Measurements from ENCODE around the gene PTGIS.

The PTGIS gene

GRCh38 chr20:49459684-49460083 lies 108.3 kb downstream of the PTGIS start:
- Histone ChIP-seq H3K4me2 (ENCODE audit: low read length) (no peak overlapping the region), H3K4me3 (ENCODE audit: low read depth, low read length) (no peak overlapping the region), H3K79me2 (no peaks in the 10 kb centered on the region), H2AFZ (no peak overlapping the region), H3K9me3 (ENCODE audit: control insufficient read depth, low read length) (no peaks in the 10 kb centered on the region), H3K4me1 (no peaks in the 10 kb centered on the region), H3K27me3 (ENCODE audit: control insufficient read depth, insufficient read depth, low read length) (no peaks in the 10 kb centered on the region), H3K9ac (no peak overlapping the region), H3K27ac (no peak overlapping the region), H3K36me3 (ENCODE audit: control insufficient read depth, insufficient read depth, low read length) (no peaks in the 10 kb centered on the region)
- TF ChIP-seq, protein P1, sequence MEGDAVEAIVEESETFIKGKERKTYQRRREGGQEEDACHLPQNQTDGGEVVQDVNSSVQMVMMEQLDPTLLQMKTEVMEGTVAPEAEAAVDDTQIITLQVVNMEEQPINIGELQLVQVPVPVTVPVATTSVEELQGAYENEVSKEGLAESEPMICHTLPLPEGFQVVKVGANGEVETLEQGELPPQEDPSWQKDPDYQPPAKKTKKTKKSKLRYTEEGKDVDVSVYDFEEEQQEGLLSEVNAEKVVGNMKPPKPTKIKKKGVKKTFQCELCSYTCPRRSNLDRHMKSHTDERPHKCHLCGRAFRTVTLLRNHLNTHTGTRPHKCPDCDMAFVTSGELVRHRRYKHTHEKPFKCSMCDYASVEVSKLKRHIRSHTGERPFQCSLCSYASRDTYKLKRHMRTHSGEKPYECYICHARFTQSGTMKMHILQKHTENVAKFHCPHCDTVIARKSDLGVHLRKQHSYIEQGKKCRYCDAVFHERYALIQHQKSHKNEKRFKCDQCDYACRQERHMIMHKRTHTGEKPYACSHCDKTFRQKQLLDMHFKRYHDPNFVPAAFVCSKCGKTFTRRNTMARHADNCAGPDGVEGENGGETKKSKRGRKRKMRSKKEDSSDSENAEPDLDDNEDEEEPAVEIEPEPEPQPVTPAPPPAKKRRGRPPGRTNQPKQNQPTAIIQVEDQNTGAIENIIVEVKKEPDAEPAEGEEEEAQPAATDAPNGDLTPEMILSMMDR (IDR thresholded peaks at IDR 0.05), result no peak

DNA sequence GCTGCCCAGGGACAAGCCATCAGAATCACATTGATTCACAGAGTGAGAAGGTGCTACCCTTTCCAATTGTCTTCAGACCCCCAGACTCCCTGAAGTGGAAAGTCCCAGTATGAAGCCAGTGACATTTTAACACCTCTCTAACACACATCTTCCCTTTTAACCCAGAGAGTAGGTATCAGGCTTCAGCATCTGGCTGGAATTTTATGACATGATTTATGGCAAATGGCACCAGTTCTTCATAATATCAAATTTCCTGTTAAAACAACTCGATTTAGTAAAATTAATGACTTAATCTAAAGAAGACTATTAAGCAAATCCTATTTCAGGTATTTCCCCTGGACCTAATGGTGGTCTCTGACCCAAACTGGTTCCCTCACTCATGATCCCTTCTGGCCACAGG lies 110.5 kb downstream of the PTGIS start:
- Histone ChIP-seq H3K9me3 (ENCODE audit: control insufficient read depth, low read length) (no peaks in the 10 kb centered on the region), H3K79me2 (no peaks in the 10 kb centered on the region), H3K4me1 (no peaks in the 10 kb centered on the region), H3K27me3 (ENCODE audit: control insufficient read depth, insufficient read depth, low read length) (no peaks in the 10 kb centered on the region), H3K9ac (no peak overlapping the region), H3K4me3 (ENCODE audit: low read depth, low read length) (no peak overlapping the region), H3K4me2 (ENCODE audit: low read length) (no peak overlapping the region), H3K36me3 (ENCODE audit: control insufficient read depth, insufficient read depth, low read length) (no peaks in the 10 kb centered on the region), H2AFZ (no peak overlapping the region), H3K27ac (no peak overlapping the region)
- TF ChIP-seq, protein P1 (IDR thresholded peaks at IDR 0.05), result no peak

- H3K79me2 ChIP-seq, result no peaks in the 10 kb centered on the region
- no peaks in the 10 kb centered on the region for H3K9me3 ChIP-seq (ENCODE audit: control insufficient read depth, low read length)
- H3K36me3 ChIP-seq (ENCODE audit: control insufficient read depth, insufficient read depth, low read length), result no peaks in the 10 kb centered on the region
- no peak overlapping the region for H3K4me2 ChIP-seq (ENCODE audit: low read length)
- no peak overlapping the region for H3K9ac ChIP-seq
- TF ChIP-seq, protein P1 (IDR thresholded peaks at IDR 0.05), result no peak
- no peaks in the 10 kb centered on the region for H3K4me1 ChIP-seq
- H2AFZ ChIP-seq, result no peak overlapping the region
- H3K27ac ChIP-seq, result no peak overlapping the region
- H3K27me3 ChIP-seq (ENCODE audit: control insufficient read depth, insufficient read depth, low read length), result no peaks in the 10 kb centered on the region
- H3K4me3 ChIP-seq (ENCODE audit: low read depth, low read length), result no peak overlapping the region
These were observed 111.3 kb downstream of the PTGIS start for GRCh38 chr20:49456646-49457045.

GRCh38 chr20:49455691-49456090 lies 112.2 kb downstream of the PTGIS start:
- no peaks in the 10 kb centered on the region for H3K79me2 ChIP-seq
- H3K36me3 ChIP-seq (ENCODE audit: control insufficient read depth, insufficient read depth, low read length), result no peaks in the 10 kb centered on the region
- H3K4me2 ChIP-seq (ENCODE audit: low read length), result no peak overlapping the region
- no peak overlapping the region for H3K4me3 ChIP-seq (ENCODE audit: low read depth, low read length)
- H2AFZ ChIP-seq, result no peak overlapping the region
- TF ChIP-seq, protein P1 (IDR thresholded peaks at IDR 0.05), result no peak
- no peak overlapping the region for H3K27ac ChIP-seq
- H3K4me1 ChIP-seq, result no peaks in the 10 kb centered on the region
- H3K9me3 ChIP-seq (ENCODE audit: control insufficient read depth, low read length), result no peaks in the 10 kb centered on the region
- no peak overlapping the region for H3K9ac ChIP-seq
- no peaks in the 10 kb centered on the region for H3K27me3 ChIP-seq (ENCODE audit: control insufficient read depth, insufficient read depth, low read length)

Data from parathyroid adenoma (tissue), 2 donors.